ENCODE measurements around the gene NAA16.

DNA sequence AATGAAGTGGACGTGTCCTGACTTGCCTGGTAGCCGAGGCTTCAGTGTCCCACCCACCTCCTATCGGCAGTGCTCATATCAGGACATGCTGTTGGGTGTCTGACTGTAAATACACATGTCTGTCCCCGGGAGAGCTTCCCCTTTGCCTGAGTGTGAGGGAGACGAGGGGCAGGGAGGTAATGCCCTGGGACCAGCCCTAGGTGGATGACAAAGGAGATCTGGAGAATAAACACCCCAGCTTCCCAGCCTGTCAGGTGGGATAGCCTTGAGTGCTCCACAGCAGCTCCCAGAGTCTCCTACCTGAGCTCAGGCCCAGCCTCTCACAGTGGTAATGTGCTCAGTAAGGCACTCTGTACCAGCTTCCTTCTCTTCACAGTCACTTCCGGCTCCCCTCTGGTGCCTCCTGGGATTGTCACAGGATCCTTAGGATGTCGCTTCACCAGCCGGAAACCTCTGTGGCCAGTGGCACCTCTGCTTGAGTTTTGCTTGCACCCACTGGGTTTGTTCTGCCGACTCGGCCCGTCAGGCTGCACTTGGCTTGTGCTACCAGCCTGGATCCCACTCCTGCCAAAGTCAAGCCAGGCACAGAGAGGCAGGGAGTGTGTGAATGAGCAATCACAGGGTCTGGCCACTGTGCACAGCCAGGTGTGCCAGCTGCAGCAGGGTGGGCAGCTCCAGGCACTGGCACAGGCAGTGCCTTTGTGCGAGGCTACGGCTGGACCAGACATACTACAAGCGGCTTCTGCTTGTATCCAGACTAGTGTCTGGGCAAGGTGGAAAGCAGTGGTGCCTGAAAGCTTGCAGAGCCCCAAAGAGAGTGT, 91.8 kb downstream of the NAA16 start:
- no peak for TF ChIP-seq POLR2A (IDR thresholded peaks at IDR 0.05)
- TF ChIP-seq, protein P1, sequence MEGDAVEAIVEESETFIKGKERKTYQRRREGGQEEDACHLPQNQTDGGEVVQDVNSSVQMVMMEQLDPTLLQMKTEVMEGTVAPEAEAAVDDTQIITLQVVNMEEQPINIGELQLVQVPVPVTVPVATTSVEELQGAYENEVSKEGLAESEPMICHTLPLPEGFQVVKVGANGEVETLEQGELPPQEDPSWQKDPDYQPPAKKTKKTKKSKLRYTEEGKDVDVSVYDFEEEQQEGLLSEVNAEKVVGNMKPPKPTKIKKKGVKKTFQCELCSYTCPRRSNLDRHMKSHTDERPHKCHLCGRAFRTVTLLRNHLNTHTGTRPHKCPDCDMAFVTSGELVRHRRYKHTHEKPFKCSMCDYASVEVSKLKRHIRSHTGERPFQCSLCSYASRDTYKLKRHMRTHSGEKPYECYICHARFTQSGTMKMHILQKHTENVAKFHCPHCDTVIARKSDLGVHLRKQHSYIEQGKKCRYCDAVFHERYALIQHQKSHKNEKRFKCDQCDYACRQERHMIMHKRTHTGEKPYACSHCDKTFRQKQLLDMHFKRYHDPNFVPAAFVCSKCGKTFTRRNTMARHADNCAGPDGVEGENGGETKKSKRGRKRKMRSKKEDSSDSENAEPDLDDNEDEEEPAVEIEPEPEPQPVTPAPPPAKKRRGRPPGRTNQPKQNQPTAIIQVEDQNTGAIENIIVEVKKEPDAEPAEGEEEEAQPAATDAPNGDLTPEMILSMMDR (IDR thresholded peaks at IDR 0.05) = no peak

Measured in gastroesophageal sphincter (tissue), 3 donors.